Measurements from ENCODE around the gene CTSE.

CTSE gene

DNA sequence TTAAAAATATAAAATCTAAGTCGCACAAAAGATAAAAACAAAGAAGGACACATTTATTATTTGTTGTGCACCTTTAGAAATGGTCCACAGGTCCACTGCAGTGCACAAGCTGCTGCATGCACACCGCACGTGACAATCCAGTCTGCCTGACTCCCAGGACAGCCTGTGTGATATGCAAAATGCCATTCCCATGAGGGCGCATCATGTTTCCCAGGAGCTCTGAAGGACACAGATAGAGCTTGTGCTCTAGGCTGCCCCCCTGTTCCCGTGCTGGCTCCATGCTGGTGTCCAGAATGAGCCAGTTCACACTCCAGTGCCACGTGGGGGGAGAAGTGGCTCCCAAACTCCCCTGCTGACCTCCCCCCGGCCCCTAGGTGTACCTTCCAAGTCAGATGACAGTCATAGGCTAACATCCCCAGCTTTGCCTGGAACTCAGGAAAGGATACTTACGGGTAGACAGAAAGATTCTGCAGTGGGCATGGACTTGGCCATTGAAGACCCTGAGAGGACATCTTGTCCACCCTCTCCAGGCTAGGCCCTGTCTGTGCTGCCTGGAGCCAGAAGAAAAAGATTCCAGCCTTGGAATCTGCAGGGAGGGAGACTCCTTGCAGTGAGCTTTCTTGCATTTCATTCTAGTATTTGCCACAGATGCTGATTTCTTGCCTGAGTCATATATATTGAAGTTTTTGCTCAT, 46.8 kb downstream of the CTSE start:
- DNase-seq (ENCODE audit: extremely low read depth, low read depth): no peak
- TF ChIP-seq, protein P1, sequence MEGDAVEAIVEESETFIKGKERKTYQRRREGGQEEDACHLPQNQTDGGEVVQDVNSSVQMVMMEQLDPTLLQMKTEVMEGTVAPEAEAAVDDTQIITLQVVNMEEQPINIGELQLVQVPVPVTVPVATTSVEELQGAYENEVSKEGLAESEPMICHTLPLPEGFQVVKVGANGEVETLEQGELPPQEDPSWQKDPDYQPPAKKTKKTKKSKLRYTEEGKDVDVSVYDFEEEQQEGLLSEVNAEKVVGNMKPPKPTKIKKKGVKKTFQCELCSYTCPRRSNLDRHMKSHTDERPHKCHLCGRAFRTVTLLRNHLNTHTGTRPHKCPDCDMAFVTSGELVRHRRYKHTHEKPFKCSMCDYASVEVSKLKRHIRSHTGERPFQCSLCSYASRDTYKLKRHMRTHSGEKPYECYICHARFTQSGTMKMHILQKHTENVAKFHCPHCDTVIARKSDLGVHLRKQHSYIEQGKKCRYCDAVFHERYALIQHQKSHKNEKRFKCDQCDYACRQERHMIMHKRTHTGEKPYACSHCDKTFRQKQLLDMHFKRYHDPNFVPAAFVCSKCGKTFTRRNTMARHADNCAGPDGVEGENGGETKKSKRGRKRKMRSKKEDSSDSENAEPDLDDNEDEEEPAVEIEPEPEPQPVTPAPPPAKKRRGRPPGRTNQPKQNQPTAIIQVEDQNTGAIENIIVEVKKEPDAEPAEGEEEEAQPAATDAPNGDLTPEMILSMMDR (IDR thresholded peaks at IDR 0.05; ENCODE audit: low read depth, low read length): peak; percentile 1; the same call in 1 of the 2 replicates

DNA sequence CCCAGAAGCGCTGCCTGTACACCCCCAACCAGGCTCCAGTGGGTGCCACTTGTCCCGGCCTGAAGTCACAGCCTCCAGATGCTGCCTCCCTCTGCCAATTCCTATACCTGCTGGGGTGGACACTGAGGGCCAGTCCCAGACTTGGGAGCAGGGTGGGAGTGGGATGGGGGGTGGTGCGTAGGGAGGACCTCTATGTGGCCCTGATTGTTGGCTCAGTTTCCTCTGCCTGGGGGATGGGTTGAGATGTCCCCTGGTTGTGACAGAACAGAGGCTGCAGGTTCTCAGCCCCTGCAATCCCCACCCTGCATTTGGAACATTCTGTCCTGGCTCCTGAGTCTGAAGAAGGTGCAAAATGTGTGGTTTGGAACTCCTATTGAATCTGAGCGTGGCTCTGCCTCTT, 47.7 kb downstream of the CTSE start:
- TF ChIP-seq, protein P1 (IDR thresholded peaks at IDR 0.05; ENCODE audit: low read depth, low read length): no peak
- no peak for DNase-seq (ENCODE audit: extremely low read depth, low read depth)

DNA sequence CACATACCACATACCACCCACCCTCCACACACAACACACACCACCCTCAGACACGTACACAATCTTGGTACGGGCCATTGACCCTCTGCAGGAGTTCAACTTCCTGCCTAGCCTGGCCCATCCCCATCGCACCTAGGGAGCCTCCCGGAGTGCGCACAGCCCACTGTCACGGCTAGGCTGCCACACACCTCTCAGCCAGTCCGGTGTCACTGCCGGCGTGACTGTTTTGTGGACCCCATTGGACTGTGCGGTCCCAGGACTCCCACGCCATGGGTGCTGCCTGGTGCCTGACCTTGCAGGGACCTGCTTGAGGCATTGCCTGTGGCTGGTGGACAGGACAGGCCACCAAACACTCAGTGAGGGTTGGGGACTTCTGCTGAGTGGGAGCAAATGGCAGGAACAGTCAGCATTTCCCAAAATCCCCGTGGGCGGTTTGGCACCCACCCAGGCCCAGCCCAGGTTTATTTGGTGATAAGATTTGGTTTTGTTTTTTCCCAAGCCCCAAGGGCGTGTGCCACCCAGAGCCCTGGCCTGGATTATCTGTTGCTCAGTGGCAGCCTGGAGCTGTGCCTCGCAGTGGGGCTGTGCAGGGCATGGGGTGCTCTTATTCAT, 48.2 kb downstream of the CTSE start:
- no peak for DNase-seq (ENCODE audit: extremely low read depth, low read depth)
- TF ChIP-seq, protein P1 (IDR thresholded peaks at IDR 0.05; ENCODE audit: low read depth, low read length): no peak

DNA sequence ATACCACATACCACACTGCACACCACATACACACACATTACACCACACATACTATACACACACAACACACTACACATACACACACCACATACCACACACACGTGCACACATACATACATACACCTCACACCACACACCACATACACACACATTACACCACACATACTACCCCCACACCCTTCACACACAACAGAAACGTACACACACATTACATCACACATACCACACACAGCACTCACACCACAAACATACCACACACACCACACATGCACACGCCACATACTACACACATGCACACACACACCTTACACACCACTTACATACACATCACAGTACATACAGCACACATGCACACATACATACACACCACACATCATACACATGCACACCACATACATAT, 49.0 kb downstream of the CTSE start:
- TF ChIP-seq, protein P1 (IDR thresholded peaks at IDR 0.05; ENCODE audit: low read depth, low read length): no peak
- no peak for DNase-seq (ENCODE audit: extremely low read depth, low read depth)

DNA sequence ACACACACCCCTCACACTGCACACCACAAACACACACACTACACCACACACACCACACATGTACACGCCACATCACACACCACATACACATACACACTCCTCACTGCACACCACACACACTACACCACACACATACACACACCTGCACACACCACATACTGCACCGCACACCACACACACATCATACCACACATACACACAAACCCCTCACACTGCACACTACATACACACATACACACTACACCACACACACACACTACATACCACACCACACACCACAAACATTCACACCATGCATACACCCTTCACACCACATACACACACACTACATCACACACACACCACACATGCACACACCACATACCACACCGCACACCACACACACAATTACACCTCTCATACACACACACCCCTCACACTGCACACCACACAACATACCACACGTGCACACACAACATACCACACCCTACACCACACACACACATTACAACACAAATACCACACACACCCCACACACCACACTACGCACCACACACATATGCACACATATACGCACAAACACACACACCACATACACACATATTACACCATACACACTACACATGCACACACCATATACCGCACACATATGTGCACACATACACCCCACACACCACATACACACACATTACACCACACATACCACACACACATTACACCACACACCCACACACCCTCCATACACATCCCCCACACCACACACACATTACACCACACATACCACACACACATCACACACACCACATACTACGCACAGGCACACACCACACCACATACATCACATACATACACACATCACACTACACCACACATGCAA, 50.1 kb downstream of the CTSE start:
- DNase-seq (ENCODE audit: extremely low read depth, low read depth): no peak
- TF ChIP-seq, protein P1 (IDR thresholded peaks at IDR 0.05; ENCODE audit: low read depth, low read length): no peak

DNA sequence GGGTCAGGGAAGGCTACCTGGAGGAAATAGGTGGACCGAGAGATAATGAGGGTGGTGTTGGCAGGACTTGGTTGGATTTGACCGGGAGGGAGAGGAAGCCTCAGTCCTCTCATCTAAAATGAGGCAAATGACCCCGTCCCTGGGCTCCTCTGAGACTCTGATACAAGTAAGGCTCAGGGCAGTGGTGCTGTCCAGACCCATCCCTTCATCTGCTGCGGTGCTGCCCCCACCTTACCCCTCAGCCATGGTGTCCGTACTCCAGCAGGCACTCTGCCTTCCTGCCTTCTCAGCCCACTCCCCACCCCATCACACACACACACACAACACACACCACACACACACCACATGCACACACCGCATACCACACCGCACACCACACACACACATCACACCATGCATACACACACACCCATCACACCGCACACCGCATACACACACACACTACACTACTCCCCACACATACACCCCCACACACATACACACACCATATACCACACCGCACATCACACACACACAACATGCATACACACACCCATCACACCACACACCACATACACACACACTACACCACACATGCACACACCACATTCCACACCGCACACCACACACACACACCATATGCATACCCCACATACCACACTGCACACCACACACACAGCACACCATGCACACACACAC, 51.1 kb downstream of the CTSE start:
- TF ChIP-seq, protein P1 (IDR thresholded peaks at IDR 0.05; ENCODE audit: low read depth, low read length): no peak
- DNase-seq (ENCODE audit: extremely low read depth, low read depth): no peak

Data from AG09319 (cell line).